HCT116 (cell line): ENCODE results near the gene KMT2E. TPM values are rescaled to one million over a fixed set of nuclear protein-coding genes. Genes with fewer than 3 reads are reported as not detected.

Experiments used
- ATAC-seq: fragments of 200-7000 bp; cut with Tn5 transposase; 2 replicates; pipeline ENCODE4 v1.9.1; 2020; ENCODE audit warnings: mild to moderate bottlenecking, moderate library complexity
- BruUV-seq: library from RNA; stranded (reverse); fragments of 400-500 nt; replicated peaks from 2 replicates; lab custom pipeline; 2021; lab: Mats Ljungman, UMichigan
- CTCF ChIA-PET: fragments of 300-600 bp; sonication (Branson Sonifier 250); formaldehyde crosslinking; loops from one replicate; lab custom pipeline; 2021; ENCODE audit warnings: antibody characterized with exemption; lab: Charles Lee
- POLR2A ChIA-PET: fragments of 300-600, 350-600 bp; sonication (Branson Sonifier 250); formaldehyde crosslinking; loops from one replicate; lab custom pipeline; 2021; ENCODE audit warnings: antibody characterized with exemption; lab: Charles Lee
- RAD21 ChIA-PET, 2 experiments: fragments of 300-600 bp; sonication (Branson Sonifier 250); formaldehyde crosslinking; loops; one replicate each; lab custom pipeline; 2023; ENCODE audit warnings: low total read pairs in 2 of 2; ENCODE audit not compliant: uncharacterized antibody in 2 of 2, unreplicated experiment in 2 of 2, low non-redundant PET in 1 of 2; lab: Charles Lee
- DNase-seq: peaks from one replicate; pipeline ENCODE4 v3.0.0-alpha.2; 2010; ENCODE audit warnings: low read depth, low spot score
- H2AFZ ChIP-seq: fragments of 200-600 bp; shearing (Covaris generic), sonication (generic); 2 replicates; pipeline ENCODE4 v1.6.1; 2017; ENCODE audit warnings: low read depth, mixed run types, mixed read lengths, antibody characterized with exemption, low read length; ENCODE audit not compliant: poor library complexity, severe bottlenecking
- H3K27ac ChIP-seq: 2 replicates; pipeline ENCODE4 v1.5.1; 2012; ENCODE audit warnings: low read depth, low read length
- H3K27me3 ChIP-seq: fragments of 200-600 bp; sonication (generic); 2 replicates; pipeline ENCODE4 v1.6.1; 2016; ENCODE audit warnings: mixed run types, low read length, mixed read lengths; ENCODE audit not compliant: insufficient read depth
- H3K36me3 ChIP-seq, 2 experiments: fragments of 200-500 bp in 1 of 2; fragments of 200-600 bp in 1 of 2; sonication (Bioruptor generic) in 1 of 2; sonication (generic) in 1 of 2; 2 replicates each; pipeline versions ENCODE4 v1.5.1 to v1.6.1; 2014 to 2016; ENCODE audit warnings: low read length in 2 of 2, inconsistent platforms in 1 of 2, mixed read lengths in 1 of 2, mixed run types in 1 of 2; ENCODE audit not compliant: insufficient read depth in 2 of 2, control insufficient read depth in 1 of 2
- H3K4me1 ChIP-seq, 2 experiments: fragments of 200-600 bp in 1 of 2; sonication (generic) in 1 of 2; 2 replicates each; pipeline versions ENCODE4 v1.5.1 to v1.6.1; 2012 to 2017; ENCODE audit warnings: low read length in 2 of 2, inconsistent platforms in 1 of 2, mild to moderate bottlenecking in 1 of 2, mixed read lengths in 1 of 2, mixed run types in 1 of 2, moderate library complexity in 1 of 2; ENCODE audit not compliant: insufficient read depth in 2 of 2, control insufficient read depth in 1 of 2
- H3K4me2 ChIP-seq: fragments of 200-600 bp; sonication (generic); 2 replicates; pipeline ENCODE4 v1.6.1; 2017; ENCODE audit warnings: mixed run types, low read length, mixed read lengths
- H3K4me3 ChIP-seq, 2 experiments: fragments of 200-600 bp in 1 of 2; sonication (generic) in 1 of 2; replicated peaks in 1 of 2; 2 replicates each; pipeline ENCODE4 v1.5.1; 2011 to 2016; ENCODE audit warnings: low read length in 2 of 2, control low read depth in 1 of 2, low read depth in 1 of 2, mild to moderate bottlenecking in 1 of 2, mixed read lengths in 1 of 2, mixed run types in 1 of 2
- H3K79me2 ChIP-seq: fragments of 200-600 bp; sonication (generic); 2 replicates; pipeline ENCODE4 v1.6.1; 2017; ENCODE audit warnings: mild to moderate bottlenecking, mixed run types, low read length, moderate library complexity, mixed read lengths; ENCODE audit not compliant: insufficient read depth
- H3K9ac ChIP-seq: fragments of 200-600 bp; sonication (generic); 2 replicates; pipeline ENCODE4 v1.6.1; 2016; ENCODE audit warnings: low read length, mixed read lengths
- H3K9me2 ChIP-seq: fragments of 200-600 bp; sonication (generic), shearing (Covaris generic); 2 replicates; pipeline ENCODE4 v1.6.1; 2017; ENCODE audit warnings: mixed run types, mild to moderate bottlenecking, moderate library complexity; ENCODE audit not compliant: insufficient read depth
- H3K9me3 ChIP-seq, 2 experiments: fragments of 200-500 bp in 1 of 2; fragments of 200-600 bp in 1 of 2; sonication (Bioruptor generic) in 1 of 2; sonication (generic) in 1 of 2; 2 replicates each; pipeline ENCODE4 v1.6.1; 2014 to 2017; ENCODE audit warnings: low read length in 2 of 2, mixed read lengths in 2 of 2, inconsistent platforms in 1 of 2, low read depth in 1 of 2, mild to moderate bottlenecking in 1 of 2, mixed run types in 1 of 2, moderate library complexity in 1 of 2; ENCODE audit not compliant: control insufficient read depth in 1 of 2, insufficient read depth in 1 of 2
- H4K20me1 ChIP-seq: fragments of 200-600 bp; sonication (generic), shearing (Covaris generic); 2 replicates; pipeline ENCODE4 v1.6.1; 2017; ENCODE audit warnings: mixed run types, mild to moderate bottlenecking, moderate library complexity; ENCODE audit not compliant: insufficient read depth
- EGR1 ChIP-seq: IDR thresholded peaks from 2 replicates; pipeline ENCODE4 v1.6.1; 2012; ENCODE audit warnings: low read depth
- ELF1 ChIP-seq: IDR thresholded peaks from 2 replicates; pipeline ENCODE4 v1.6.1; 2012; ENCODE audit warnings: low read depth, borderline replicate concordance
- EZH2 ChIP-seq: fragments of 200-600 bp; sonication (generic); IDR thresholded peaks from 2 replicates; pipeline ENCODE4 v1.6.1; 2017; ENCODE audit warnings: antibody characterized with exemption, mixed run types
- EZH2phosphoT487 ChIP-seq: fragments of 200-600 bp; IDR thresholded peaks from 2 replicates; pipeline ENCODE4 v1.6.1; 2018; ENCODE audit warnings: antibody characterized with exemption, borderline replicate concordance
- FOSL1 ChIP-seq: IDR thresholded peaks from 2 replicates; pipeline ENCODE4 v1.6.1; 2012; ENCODE audit warnings: low read depth
- MAX ChIP-seq: IDR thresholded peaks from 2 replicates; pipeline ENCODE4 v1.6.1; 2012
- RAD21 ChIP-seq: IDR thresholded peaks from 2 replicates; pipeline ENCODE4 v1.6.1; 2012; ENCODE audit warnings: low read depth, mild to moderate bottlenecking
- REST ChIP-seq: IDR thresholded peaks from 2 replicates; pipeline ENCODE4 v1.6.1; 2012; ENCODE audit warnings: low read depth
- SIN3A ChIP-seq: IDR thresholded peaks from 2 replicates; pipeline ENCODE4 v1.6.1; 2012; ENCODE audit warnings: low read depth
- SP1 ChIP-seq: IDR thresholded peaks from 2 replicates; pipeline ENCODE4 v1.6.1; 2012; ENCODE audit warnings: low read depth
- SRF ChIP-seq: IDR thresholded peaks from 2 replicates; pipeline ENCODE4 v1.6.1; 2012; ENCODE audit warnings: low read depth
- YY1 ChIP-seq: IDR thresholded peaks from 2 replicates; pipeline ENCODE4 v1.6.1; 2011; ENCODE audit warnings: low read length, low read depth, moderate library complexity, mild to moderate bottlenecking; ENCODE audit not compliant: insufficient replicate concordance; ENCODE audit errors: extremely low read depth
- ZNF274 ChIP-seq: fragments of 200-500 bp; sonication (Bioruptor generic); IDR thresholded peaks from 2 replicates; pipeline ENCODE4 v1.6.1; 2014; ENCODE audit warnings: mild to moderate bottlenecking, low read depth, low read length, inconsistent platforms
- intact Hi-C: fragments of 100-400 bp; cut with micrococcal nuclease; formaldehyde crosslinking; loops from 2 replicates; pipeline ENCODE4 v1.10.0; 2022
- total RNA-seq: library from RNA; stranded (reverse); gene quantifications from one replicate; pipeline ENCODE4 v1.2.1, GENCODE V29; 2021; ENCODE audit not compliant: unreplicated experiment

KMT2E gene
- total RNA-seq, 1 experiment from 2014 or later, result 39.8 TPM

DNA sequence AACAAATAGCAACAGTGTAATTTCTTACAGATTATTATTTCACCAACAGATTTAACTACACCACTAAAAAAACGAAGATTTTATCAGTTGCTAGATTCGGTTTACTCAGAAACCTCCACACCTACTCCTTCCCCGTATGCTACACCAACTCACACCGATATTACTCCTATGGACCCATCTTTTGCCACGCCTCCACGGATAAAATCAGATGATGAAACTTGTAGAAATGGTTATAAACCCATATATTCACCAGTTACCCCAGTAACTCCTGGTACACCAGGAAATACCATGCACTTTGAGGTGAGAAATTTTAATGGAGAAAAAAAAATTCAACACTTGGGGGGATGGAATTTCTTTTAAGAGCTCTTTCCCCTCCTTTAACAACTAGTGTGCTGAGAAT is 92.5 kb downstream of the KMT2E start (continued):
- TF ChIP-seq REST, result no peak
- no peak for TF ChIP-seq EZH2phosphoT487
- TF ChIP-seq EGR1, result no peak
- no peak for TF ChIP-seq YY1
- TF ChIP-seq, all 23 proteins: peak for 0

- Histone ChIP-seq H3K79me2 (no peaks in the 10 kb centered on the region; the same call in none of the 2 replicates), H3K4me3 (no peak overlapping the region), H3K36me3 (peaks cover 43 to 55% of the 10 kb centered on the region in 2 experiments), H3K27me3 (no peaks in the 10 kb centered on the region), H4K20me1 (peaks cover 4% of the 10 kb centered on the region; the same call in 1 of the 2 replicates), H2AFZ (no peak overlapping the region), H3K27ac (no peak overlapping the region), H3K9me2 (no peaks in the 10 kb centered on the region), H3K9me3 (no peaks in the 10 kb centered on the region)
- intact Hi-C loops, result no loop called here
- no peak for DNase-seq
- BruUV-seq, result TSS peak; percentile 28
- CTCF ChIA-PET, result no interaction called here
- RAD21 ChIA-PET, result no interaction called here
- ATAC-seq, result no peak
- TF ChIP-seq SRF (no peak), EZH2phosphoT487 (no peak), RAD21 (no peak), EZH2 (no peak), SP1 (no peak), FOSL1 (no peak), ELF1 (no peak), ZNF274 (no peak), SIN3A (no peak), MAX (no peak)
- TF ChIP-seq, all 23 proteins: peak for 0
- no peaks in the 10 kb centered on the region for H3K4me1 ChIP-seq
- no peak overlapping the region for H3K9ac ChIP-seq
- POLR2A ChIA-PET, result no interaction called here
- H3K4me2 ChIP-seq, result no peak overlapping the region
Observed at GRCh38 chr7:105107458-105107857, 93.5 kb downstream of the KMT2E start.
